ENCODE data around the gene RPS6KA5. TPM values are rescaled to one million over a fixed set of nuclear protein-coding genes. Genes with fewer than 3 reads are reported as not detected.

RPS6KA5 gene
- polyA plus RNA-seq, 2 of the 4 experiments (the other 2 are of a cell fraction), result 2.2 to 4.1 TPM

DNA sequence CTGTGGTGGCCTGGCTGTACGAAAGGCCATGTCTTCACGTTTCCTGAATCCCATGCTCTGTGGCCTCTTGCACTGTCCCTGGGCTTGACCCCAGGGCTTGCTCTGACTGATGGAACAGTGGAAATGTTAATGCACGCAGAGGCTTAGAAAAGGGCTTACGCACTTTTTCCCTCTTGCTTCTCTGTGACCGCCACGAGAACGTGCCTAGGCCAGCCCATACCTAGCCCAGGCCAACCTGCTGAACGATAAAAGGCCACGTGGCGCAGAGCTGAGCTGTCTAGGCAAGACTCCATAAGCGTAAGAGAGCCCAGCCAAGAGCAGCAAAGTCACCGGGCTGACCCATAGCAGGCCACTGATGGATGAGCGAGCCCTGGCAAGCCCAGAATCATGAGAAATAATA, 262.5 kb downstream of the RPS6KA5 start:
- Histone ChIP-seq H3K4me1 (peaks cover 7% of the 10 kb centered on the region; the same call in 2 of the 3 replicates), H3K4me2 (no peak overlapping the region), H3K27ac (no peak overlapping the region), H3K9me3 (no peaks in the 10 kb centered on the region), H3K4me3 (no peak overlapping the region)
- WGBS (ENCODE audit: missing lambda C conversion rate), result 88% methylated on average over 12 of the region's 13 CpGs
- ChIA-PET CTCF (interaction anchor here (0.6 kb wide), 1 partner anchor 152 kb away, joined by 3 read pairs; no protein-coding TSS in a partner anchor), POLR2A (no interaction called here)
- FAIRE-seq (no peak), ATAC-seq (no peak), DNase-seq (ENCODE audit: low read depth in 1 of 2, low spot score in 1 of 2) (no peak)
- TF ChIP-seq TP53 (CRISPR knock-in tag; IDR thresholded peaks at IDR 0.05) (no peak), PHF8 (IDR thresholded peaks at IDR 0.05; ENCODE audit: borderline replicate concordance, low read depth) (no peak), BCL3 (IDR thresholded peaks at IDR 0.05) (no peak), BHLHE40 (IDR thresholded peaks at IDR 0.05; ENCODE audit: low read depth, low read length) (no peak), RAD21 (conservative IDR thresholded peaks at IDR 0.05 in 1 of 2, IDR thresholded peaks at IDR 0.05 in 1 of 2) (no peak), ZNF302 (CRISPR knock-in tag; IDR thresholded peaks at IDR 0.05) (no peak), ZC3H11A (IDR thresholded peaks at IDR 0.05) (no peak), RFX5 (IDR thresholded peaks at IDR 0.05) (no peak), SREBF2 (IDR thresholded peaks at IDR 0.05) (no peak), EHMT2 (IDR thresholded peaks at IDR 0.05; ENCODE audit: low read depth) (no peak), HDAC2 (IDR thresholded peaks at IDR 0.05) (no peak), HOXB13 (CRISPR knock-in tag; IDR thresholded peaks at IDR 0.05; ENCODE audit: low read depth) (no peak), CBX8 (IDR thresholded peaks at IDR 0.05) (no peak), KDM1A (IDR thresholded peaks at IDR 0.05; ENCODE audit: low read depth) (no peak)
- TF ChIP-seq, protein P1, sequence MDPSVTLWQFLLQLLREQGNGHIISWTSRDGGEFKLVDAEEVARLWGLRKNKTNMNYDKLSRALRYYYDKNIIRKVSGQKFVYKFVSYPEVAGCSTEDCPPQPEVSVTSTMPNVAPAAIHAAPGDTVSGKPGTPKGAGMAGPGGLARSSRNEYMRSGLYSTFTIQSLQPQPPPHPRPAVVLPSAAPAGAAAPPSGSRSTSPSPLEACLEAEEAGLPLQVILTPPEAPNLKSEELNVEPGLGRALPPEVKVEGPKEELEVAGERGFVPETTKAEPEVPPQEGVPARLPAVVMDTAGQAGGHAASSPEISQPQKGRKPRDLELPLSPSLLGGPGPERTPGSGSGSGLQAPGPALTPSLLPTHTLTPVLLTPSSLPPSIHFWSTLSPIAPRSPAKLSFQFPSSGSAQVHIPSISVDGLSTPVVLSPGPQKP (IDR thresholded peaks at IDR 0.05; ENCODE audit: low read depth, low read length), result no peak
- TF ChIP-seq, protein P2, sequence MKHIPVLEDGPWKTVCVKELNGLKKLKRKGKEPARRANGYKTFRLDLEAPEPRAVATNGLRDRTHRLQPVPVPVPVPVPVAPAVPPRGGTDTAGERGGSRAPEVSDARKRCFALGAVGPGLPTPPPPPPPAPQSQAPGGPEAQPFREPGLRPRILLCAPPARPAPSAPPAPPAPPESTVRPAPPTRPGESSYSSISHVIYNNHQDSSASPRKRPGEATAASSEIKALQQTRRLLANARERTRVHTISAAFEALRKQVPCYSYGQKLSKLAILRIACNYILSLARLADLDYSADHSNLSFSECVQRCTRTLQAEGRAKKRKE (CRISPR knock-in tag; IDR thresholded peaks at IDR 0.05; ENCODE audit: low read depth), result no peak
- TF ChIP-seq, protein P3, sequence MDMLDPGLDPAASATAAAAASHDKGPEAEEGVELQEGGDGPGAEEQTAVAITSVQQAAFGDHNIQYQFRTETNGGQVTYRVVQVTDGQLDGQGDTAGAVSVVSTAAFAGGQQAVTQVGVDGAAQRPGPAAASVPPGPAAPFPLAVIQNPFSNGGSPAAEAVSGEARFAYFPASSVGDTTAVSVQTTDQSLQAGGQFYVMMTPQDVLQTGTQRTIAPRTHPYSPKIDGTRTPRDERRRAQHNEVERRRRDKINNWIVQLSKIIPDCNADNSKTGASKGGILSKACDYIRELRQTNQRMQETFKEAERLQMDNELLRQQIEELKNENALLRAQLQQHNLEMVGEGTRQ (IDR thresholded peaks at IDR 0.05), result no peak

Small RNA genes lying within 50 kb of the gene (small RNA-seq; reads per million reads assigned to genes)
- 0 reads per million in 6 experiments for gene RNU7-30P

Other genes with a start within 250 kb of the RPS6KA5 start
- 25.7 and 28.0 TPM in 2 replicates for gene TTC7B, start 244.2 kb downstream of the RPS6KA5 start, polyA plus RNA-seq (2011; rRNA removed)
- 16.6 to 21.0 TPM (median 18.0 TPM) in 3 replicates for gene TTC7B, start 244.2 kb downstream of the RPS6KA5 start, polyA plus RNA-seq (2017; fragmentation: RNase III; extraction: RNeasy Plus Mini Kit Qiagen cat#74134 plus additional on column Dnase treatment)
- gene DGLUCY, start 53.4 kb upstream of the RPS6KA5 start, polyA plus RNA-seq (2011; rRNA removed), result 14.4 and 17.9 TPM in 2 replicates
- 17.5 to 19.4 TPM (median 18.2 TPM) in 3 replicates for gene DGLUCY, start 53.4 kb upstream of the RPS6KA5 start, polyA plus RNA-seq (2017; fragmentation: RNase III; extraction: RNeasy Plus Mini Kit Qiagen cat#74134 plus additional on column Dnase treatment)
- 0.09 TPM in 2 replicates for gene GPR68, start 184.1 kb upstream of the RPS6KA5 start, polyA plus RNA-seq (2011; rRNA removed)
- gene GPR68, start 184.1 kb upstream of the RPS6KA5 start, polyA plus RNA-seq (2017; fragmentation: RNase III; extraction: RNeasy Plus Mini Kit Qiagen cat#74134 plus additional on column Dnase treatment), result 0.07 to 0.09 TPM (median 0.09 TPM) in 3 replicates